HG03025 (cell line): Measurements from ENCODE around the gene MAB21L4.

Experiments
- ATAC-seq: cut with Tn5 transposase; IDR thresholded peaks from one replicate; pipeline ENCODE4 v1.9.1; 2021; ENCODE audit warnings: mild to moderate bottlenecking, moderate library complexity; ENCODE audit not compliant: unreplicated experiment, low FRiP score

Gene MAB21L4

GRCh38 chr2:240884745-240885144, 11.2 kb downstream of the MAB21L4 start:
- no peak for ATAC-seq

GRCh38 chr2:240884221-240884620, 11.7 kb downstream of the MAB21L4 start:
- ATAC-seq = no peak

- no peak for ATAC-seq
Measured at GRCh38 chr2:240881913-240882312, 14.0 kb downstream of the MAB21L4 start.

- ATAC-seq = no peak
Measured at GRCh38 chr2:240879105-240879504, 16.9 kb downstream of the MAB21L4 start.

- no peak for ATAC-seq
Measured at GRCh38 chr2:240878341-240878936, 17.5 kb downstream of the MAB21L4 start.

- no peak for ATAC-seq
Measured at GRCh38 chr2:240877460-240878340, 18.3 kb downstream of the MAB21L4 start.

- ATAC-seq = no peak
Measured at GRCh38 chr2:240876475-240877251, 19.3 kb downstream of the MAB21L4 start.

GRCh38 chr2:240876035-240876474, 19.9 kb downstream of the MAB21L4 start:
- ATAC-seq = no peak

- no peak for ATAC-seq
Measured at GRCh38 chr2:240875228-240876034, 20.5 kb downstream of the MAB21L4 start.

GRCh38 chr2:240874715-240875227, 21.2 kb downstream of the MAB21L4 start:
- no peak for ATAC-seq

- no peak for ATAC-seq
Measured at GRCh38 chr2:240873805-240874714, 21.9 kb downstream of the MAB21L4 start.

- no peak for ATAC-seq
Measured at GRCh38 chr2:240873098-240873788, 22.7 kb downstream of the MAB21L4 start.

GRCh38 chr2:240872317-240873097, 23.4 kb downstream of the MAB21L4 start:
- ATAC-seq = no peak

- no peak for ATAC-seq
Measured at GRCh38 chr2:240871071-240871958, 24.6 kb downstream of the MAB21L4 start.

- ATAC-seq = no peak
Measured at GRCh38 chr2:240869956-240870875, 25.7 kb downstream of the MAB21L4 start.
